DOHH2 (cell line): Measurements from ENCODE around the gene KLHL42.

Source experiments
- H3F3A ChIP-seq: fragments of 200-600 bp; sonication (generic), shearing (Covaris generic); 2 replicates; pipeline ENCODE4 v1.6.0; 2016; ENCODE audit warnings: antibody characterized with exemption, mild to moderate bottlenecking; ENCODE audit not compliant: control insufficient read depth, insufficient read depth
- H3K27ac ChIP-seq: fragments of 200-600 bp; sonication (generic); 2 replicates; pipeline ENCODE4 v1.5.1; 2014; ENCODE audit warnings: low read depth, mild to moderate bottlenecking, low read length, moderate library complexity
- H3K27me3 ChIP-seq: fragments of 200-600 bp; sonication (generic); 2 replicates; pipeline ENCODE4 v1.6.1; 2014; ENCODE audit warnings: mild to moderate bottlenecking, low read length, mixed read lengths; ENCODE audit not compliant: control insufficient read depth
- H3K36me3 ChIP-seq: fragments of 200-600 bp; sonication (generic); 2 replicates; pipeline ENCODE4 v1.6.1; 2014; ENCODE audit warnings: mild to moderate bottlenecking, low read length, moderate library complexity, mixed read lengths; ENCODE audit not compliant: control insufficient read depth
- H3K4me1 ChIP-seq: fragments of 200-600 bp; sonication (generic); 2 replicates; pipeline ENCODE4 v1.6.1; 2014; ENCODE audit warnings: mild to moderate bottlenecking, low read length, mixed read lengths; ENCODE audit not compliant: control insufficient read depth
- H3K4me2 ChIP-seq: fragments of 200-600 bp; sonication (generic); 2 replicates; pipeline ENCODE4 v1.6.0; 2014; ENCODE audit warnings: mild to moderate bottlenecking, low read length, moderate library complexity
- H3K4me3 ChIP-seq: fragments of 200-600 bp; sonication (generic); 2 replicates; pipeline ENCODE4 v1.5.1; 2014; ENCODE audit warnings: mild to moderate bottlenecking, low read length, mixed read lengths
- H3K79me2 ChIP-seq: fragments of 200-600 bp; sonication (generic); 2 replicates; pipeline ENCODE4 v1.6.1; 2014; ENCODE audit warnings: mild to moderate bottlenecking, low read length, mixed read lengths; ENCODE audit not compliant: control insufficient read depth
- H3K9me2 ChIP-seq: fragments of 200-600 bp; sonication (generic); replicated peaks from 2 replicates; pipeline ENCODE4 v1.6.1; 2014; ENCODE audit warnings: mild to moderate bottlenecking, low read length, mixed read lengths; ENCODE audit not compliant: control insufficient read depth
- H3K9me3 ChIP-seq: fragments of 200-600 bp; sonication (generic); 2 replicates; pipeline ENCODE4 v1.6.1; 2014; ENCODE audit warnings: antibody characterized with exemption, low read length, mixed read lengths; ENCODE audit not compliant: control insufficient read depth, insufficient read depth
- H4K20me1 ChIP-seq: fragments of 200-600 bp; sonication (generic); 2 replicates; pipeline ENCODE4 v1.6.0; 2014; ENCODE audit warnings: low read depth, mild to moderate bottlenecking, antibody characterized with exemption, low read length, moderate library complexity; ENCODE audit not compliant: control insufficient read depth, insufficient read depth
- EZH2phosphoT487 ChIP-seq: fragments of 200-600 bp; sonication (generic); IDR thresholded peaks from 2 replicates; pipeline ENCODE4 v1.6.1; 2017; ENCODE audit warnings: borderline replicate concordance, mild to moderate bottlenecking, antibody characterized with exemption, low read length, moderate library complexity, mixed read lengths
- TF ChIP-seq, protein P1 (sequence below): fragments of 200-600 bp; sonication (generic); IDR thresholded peaks from one replicate; pipeline ENCODE4 v1.5.1; 2014; ENCODE audit warnings: antibody characterized with exemption, mild to moderate bottlenecking, low read depth, low read length; ENCODE audit not compliant: poor library complexity, severe bottlenecking

KLHL42 gene

DNA sequence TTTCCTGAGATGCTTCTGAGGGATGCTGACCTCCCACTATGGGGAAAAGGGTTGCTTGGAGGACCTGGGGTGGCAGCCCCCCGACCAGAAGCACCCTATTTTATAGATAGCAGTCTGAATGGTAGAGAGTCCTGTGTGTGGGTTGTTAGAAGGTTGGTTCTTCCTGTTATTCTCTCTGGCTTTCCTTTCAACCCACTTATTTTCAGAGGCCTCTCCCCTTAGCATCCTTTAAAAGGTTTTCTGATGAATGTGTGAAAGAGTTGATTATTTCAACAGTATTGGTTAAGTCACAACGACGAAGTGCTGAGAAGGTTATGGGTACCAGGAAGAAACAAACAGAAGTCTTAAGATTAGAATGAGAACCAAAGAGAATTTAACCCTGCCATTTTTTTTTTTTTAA is 20.8 kb downstream of the KLHL42 start:
- Histone ChIP-seq H3K9me3 (no peaks in the 10 kb centered on the region), H3K4me1 (0 out of 2 replicates have a peak, but pooled peaks cover 3% of the 10 kb centered on the region), H3K27me3 (no peaks in the 10 kb centered on the region), H3K27ac (no peak overlapping the region), H3K4me3 (no peak overlapping the region), H3K4me2 (no peak overlapping the region), H4K20me1 (no peaks in the 10 kb centered on the region), H3K36me3 (peaks cover 35% of the 10 kb centered on the region), H3K9me2 (no peaks in the 10 kb centered on the region), H3K79me2 (no peaks in the 10 kb centered on the region), H3F3A (no peaks in the 10 kb centered on the region)
- no peak for TF ChIP-seq EZH2phosphoT487
- TF ChIP-seq, protein P1, sequence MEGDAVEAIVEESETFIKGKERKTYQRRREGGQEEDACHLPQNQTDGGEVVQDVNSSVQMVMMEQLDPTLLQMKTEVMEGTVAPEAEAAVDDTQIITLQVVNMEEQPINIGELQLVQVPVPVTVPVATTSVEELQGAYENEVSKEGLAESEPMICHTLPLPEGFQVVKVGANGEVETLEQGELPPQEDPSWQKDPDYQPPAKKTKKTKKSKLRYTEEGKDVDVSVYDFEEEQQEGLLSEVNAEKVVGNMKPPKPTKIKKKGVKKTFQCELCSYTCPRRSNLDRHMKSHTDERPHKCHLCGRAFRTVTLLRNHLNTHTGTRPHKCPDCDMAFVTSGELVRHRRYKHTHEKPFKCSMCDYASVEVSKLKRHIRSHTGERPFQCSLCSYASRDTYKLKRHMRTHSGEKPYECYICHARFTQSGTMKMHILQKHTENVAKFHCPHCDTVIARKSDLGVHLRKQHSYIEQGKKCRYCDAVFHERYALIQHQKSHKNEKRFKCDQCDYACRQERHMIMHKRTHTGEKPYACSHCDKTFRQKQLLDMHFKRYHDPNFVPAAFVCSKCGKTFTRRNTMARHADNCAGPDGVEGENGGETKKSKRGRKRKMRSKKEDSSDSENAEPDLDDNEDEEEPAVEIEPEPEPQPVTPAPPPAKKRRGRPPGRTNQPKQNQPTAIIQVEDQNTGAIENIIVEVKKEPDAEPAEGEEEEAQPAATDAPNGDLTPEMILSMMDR, result no peak

DNA sequence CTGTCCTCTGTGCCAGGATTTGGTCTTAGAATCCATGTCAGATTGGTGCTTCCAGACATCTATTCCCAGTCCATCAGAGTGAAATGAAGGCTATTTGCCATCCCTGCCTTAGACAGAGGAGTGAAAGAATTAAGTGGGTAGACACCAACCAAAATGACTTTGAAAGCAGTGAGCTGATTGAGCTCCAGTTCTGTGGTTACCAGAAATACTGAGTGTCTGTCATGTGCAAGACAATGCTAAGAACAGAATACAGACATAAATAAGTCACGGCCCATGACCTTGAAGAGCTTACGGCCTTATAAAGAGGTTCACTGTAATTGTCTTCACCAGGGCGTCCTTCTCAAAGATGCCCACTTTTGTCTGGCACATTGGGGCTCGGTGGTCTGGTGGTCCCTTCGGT is 21.6 kb downstream of the KLHL42 start:
- Histone ChIP-seq H3K27me3 (no peaks in the 10 kb centered on the region), H3F3A (no peaks in the 10 kb centered on the region), H3K9me3 (no peaks in the 10 kb centered on the region), H3K79me2 (no peaks in the 10 kb centered on the region), H3K4me2 (no peak overlapping the region), H3K36me3 (peaks cover 30% of the 10 kb centered on the region), H3K9me2 (no peaks in the 10 kb centered on the region), H4K20me1 (no peaks in the 10 kb centered on the region), H3K4me1 (0 out of 2 replicates have a peak, but pooled peaks cover 3% of the 10 kb centered on the region), H3K27ac (no peak overlapping the region), H3K4me3 (no peak overlapping the region)
- TF ChIP-seq EZH2phosphoT487, result no peak
- TF ChIP-seq, protein P1, result no peak

DNA sequence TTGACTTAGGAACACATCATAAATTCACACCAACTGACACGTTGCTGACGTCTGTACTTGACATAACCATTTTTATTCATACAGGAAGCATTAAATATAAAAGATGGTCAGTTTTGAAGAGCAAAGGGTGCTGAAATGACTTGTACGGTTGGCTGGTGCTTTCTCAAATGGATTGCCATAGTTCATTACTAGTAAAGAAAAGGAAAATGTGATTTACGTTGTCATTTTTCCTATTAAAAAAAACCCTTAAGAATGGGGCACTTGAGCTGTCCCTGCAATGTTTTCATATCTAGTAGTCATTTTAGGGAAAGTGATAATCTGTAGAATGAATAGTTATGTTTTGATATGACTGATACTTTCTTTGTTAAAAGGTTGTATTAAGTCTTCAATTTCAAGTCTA is 22.5 kb downstream of the KLHL42 start:
- H3K9me2 ChIP-seq, result no peaks in the 10 kb centered on the region
- TF ChIP-seq, protein P1, result no peak
- no peak for TF ChIP-seq EZH2phosphoT487
- H3K4me2 ChIP-seq, result no peak overlapping the region
- no peaks in the 10 kb centered on the region for H3K9me3 ChIP-seq
- H4K20me1 ChIP-seq, result no peaks in the 10 kb centered on the region
- no peaks in the 10 kb centered on the region for H3K27me3 ChIP-seq
- no peak overlapping the region for H3K4me3 ChIP-seq
- H3K79me2 ChIP-seq, result no peaks in the 10 kb centered on the region
- peaks cover 24% of the 10 kb centered on the region for H3K36me3 ChIP-seq
- H3F3A ChIP-seq, result no peaks in the 10 kb centered on the region
- H3K4me1 ChIP-seq, result 0 out of 2 replicates have a peak, but pooled peaks cover 3% of the 10 kb centered on the region
- no peak overlapping the region for H3K27ac ChIP-seq

DNA sequence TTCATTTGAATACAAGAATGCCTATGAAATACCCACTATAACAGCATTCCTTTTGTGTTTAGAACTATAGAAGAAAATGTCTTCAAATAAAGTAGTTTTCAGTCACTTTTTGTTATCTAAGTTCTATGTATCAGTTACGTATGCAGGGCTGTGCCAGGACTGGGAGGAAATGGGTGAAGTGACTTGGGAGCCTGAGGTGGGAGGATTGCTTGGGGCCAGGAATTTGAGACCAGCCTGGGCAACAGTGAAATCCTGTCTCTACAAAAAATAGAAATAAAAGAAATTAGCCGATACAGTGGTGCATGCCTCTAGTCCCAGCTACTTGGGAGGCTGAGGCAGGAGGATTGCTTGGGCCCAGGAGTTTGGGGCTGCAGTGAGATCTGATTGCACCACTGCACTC is 22.9 kb downstream of the KLHL42 start:
- Histone ChIP-seq H3F3A (no peaks in the 10 kb centered on the region), H3K4me3 (no peak overlapping the region), H3K36me3 (peaks cover 19% of the 10 kb centered on the region), H4K20me1 (no peaks in the 10 kb centered on the region), H3K9me3 (no peaks in the 10 kb centered on the region), H3K9me2 (no peaks in the 10 kb centered on the region), H3K27me3 (no peaks in the 10 kb centered on the region), H3K27ac (no peak overlapping the region), H3K4me2 (no peak overlapping the region), H3K79me2 (no peaks in the 10 kb centered on the region), H3K4me1 (0 out of 2 replicates have a peak, but pooled peaks cover 3% of the 10 kb centered on the region)
- no peak for TF ChIP-seq EZH2phosphoT487
- TF ChIP-seq, protein P1, result no peak
